ENCODE results near the gene TEX11.

GRCh38 chrX:70669120-70669519 lies 239.4 kb downstream of the TEX11 start:
- TF ChIP-seq, protein P1, sequence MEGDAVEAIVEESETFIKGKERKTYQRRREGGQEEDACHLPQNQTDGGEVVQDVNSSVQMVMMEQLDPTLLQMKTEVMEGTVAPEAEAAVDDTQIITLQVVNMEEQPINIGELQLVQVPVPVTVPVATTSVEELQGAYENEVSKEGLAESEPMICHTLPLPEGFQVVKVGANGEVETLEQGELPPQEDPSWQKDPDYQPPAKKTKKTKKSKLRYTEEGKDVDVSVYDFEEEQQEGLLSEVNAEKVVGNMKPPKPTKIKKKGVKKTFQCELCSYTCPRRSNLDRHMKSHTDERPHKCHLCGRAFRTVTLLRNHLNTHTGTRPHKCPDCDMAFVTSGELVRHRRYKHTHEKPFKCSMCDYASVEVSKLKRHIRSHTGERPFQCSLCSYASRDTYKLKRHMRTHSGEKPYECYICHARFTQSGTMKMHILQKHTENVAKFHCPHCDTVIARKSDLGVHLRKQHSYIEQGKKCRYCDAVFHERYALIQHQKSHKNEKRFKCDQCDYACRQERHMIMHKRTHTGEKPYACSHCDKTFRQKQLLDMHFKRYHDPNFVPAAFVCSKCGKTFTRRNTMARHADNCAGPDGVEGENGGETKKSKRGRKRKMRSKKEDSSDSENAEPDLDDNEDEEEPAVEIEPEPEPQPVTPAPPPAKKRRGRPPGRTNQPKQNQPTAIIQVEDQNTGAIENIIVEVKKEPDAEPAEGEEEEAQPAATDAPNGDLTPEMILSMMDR (IDR thresholded peaks at IDR 0.05): no peak
- TF ChIP-seq POLR2A (IDR thresholded peaks at IDR 0.05): no peak

Measured in lower leg skin (tissue), 3 donors.